Small intestine (tissue), 7 donors: ENCODE data around the gene ANKRD40. TPM values are rescaled to one million over a fixed set of nuclear protein-coding genes. Genes with fewer than 3 reads are reported as not detected.

ENCODE experiments used
- DNase-seq, 2 donors: peaks; one replicate each; pipeline versions ENCODE4 v3.0.0 to v3.0.0-alpha.2; 2013
- FAIRE-seq: peaks from 2 replicates; lab custom pipeline; 2012; peaks lifted over from hg19 to GRCh38; lab: Jason Lieb, UNC
- H3K27ac ChIP-seq, 3 donors: one replicate each; pipeline ENCODE4 v1.5.1; 2013; ENCODE audit warnings: low read length in 2 of 3, mild to moderate bottlenecking in 2 of 3, control low read depth in 1 of 3, inconsistent platforms in 1 of 3, low read depth in 1 of 3, moderate library complexity in 1 of 3
- H3K27me3 ChIP-seq, 3 donors: one replicate each; pipeline ENCODE4 v1.6.1; 2013; ENCODE audit warnings: low read length in 3 of 3, inconsistent platforms in 1 of 3; ENCODE audit not compliant: control insufficient read depth in 3 of 3, insufficient read depth in 3 of 3
- H3K36me3 ChIP-seq, 3 donors: one replicate each; pipeline ENCODE4 v1.6.1; 2013; ENCODE audit warnings: low read length in 3 of 3, inconsistent platforms in 1 of 3, low read depth in 1 of 3, mild to moderate bottlenecking in 1 of 3, moderate library complexity in 1 of 3; ENCODE audit not compliant: control insufficient read depth in 3 of 3, insufficient read depth in 2 of 3
- H3K4me1 ChIP-seq, 3 donors: one replicate each; pipeline ENCODE4 v1.6.1; 2013; ENCODE audit warnings: low read length in 2 of 3, inconsistent platforms in 1 of 3, low read depth in 1 of 3, mild to moderate bottlenecking in 1 of 3, moderate library complexity in 1 of 3; ENCODE audit not compliant: control insufficient read depth in 3 of 3, insufficient read depth in 2 of 3
- H3K4me3 ChIP-seq, 3 donors: one replicate each; pipeline ENCODE4 v1.5.1; 2013; ENCODE audit warnings: low read length in 3 of 3, control low read depth in 1 of 3, inconsistent platforms in 1 of 3, low read depth in 1 of 3, mild to moderate bottlenecking in 1 of 3, moderate library complexity in 1 of 3
- H3K9me3 ChIP-seq, 2 donors: one replicate each; pipeline ENCODE4 v1.6.1; 2013; ENCODE audit warnings: low read depth in 1 of 2, low read length in 1 of 2; ENCODE audit not compliant: control insufficient read depth in 2 of 2, insufficient read depth in 1 of 2
- WGBS, 3 donors: extraction: QIAGEN DNeasy Blood & Tissue Kit; methylation state at CpG; one replicate each; pipeline ENCODE4 v1.1.7; 2013; 5-methylcytosine and 5-hydroxymethylcytosine counted together
- polyA plus RNA-seq, 4 donors: library from polyadenylated mRNA; stranded (reverse) in 3 of 4; unstranded in 1 of 4; fragments of 200-250 nt in 3 of 4; fragments of 120-200 nt in 1 of 4; gene quantifications; one replicate each; pipeline versions ENCODE4 v1.2.1 to v1.2.3, GENCODE V29; 2013
- donor health status: healthy with polysubstance abuse.
- donor health status: control.
- donor health status: control.
- donor health status: Bipolar disorder and iron deficiency.
- donor health status: healthy.

The ANKRD40 gene
- polyA plus RNA-seq, 4 donors: 5.7 to 23.8 (median 9.6) TPM

DNA sequence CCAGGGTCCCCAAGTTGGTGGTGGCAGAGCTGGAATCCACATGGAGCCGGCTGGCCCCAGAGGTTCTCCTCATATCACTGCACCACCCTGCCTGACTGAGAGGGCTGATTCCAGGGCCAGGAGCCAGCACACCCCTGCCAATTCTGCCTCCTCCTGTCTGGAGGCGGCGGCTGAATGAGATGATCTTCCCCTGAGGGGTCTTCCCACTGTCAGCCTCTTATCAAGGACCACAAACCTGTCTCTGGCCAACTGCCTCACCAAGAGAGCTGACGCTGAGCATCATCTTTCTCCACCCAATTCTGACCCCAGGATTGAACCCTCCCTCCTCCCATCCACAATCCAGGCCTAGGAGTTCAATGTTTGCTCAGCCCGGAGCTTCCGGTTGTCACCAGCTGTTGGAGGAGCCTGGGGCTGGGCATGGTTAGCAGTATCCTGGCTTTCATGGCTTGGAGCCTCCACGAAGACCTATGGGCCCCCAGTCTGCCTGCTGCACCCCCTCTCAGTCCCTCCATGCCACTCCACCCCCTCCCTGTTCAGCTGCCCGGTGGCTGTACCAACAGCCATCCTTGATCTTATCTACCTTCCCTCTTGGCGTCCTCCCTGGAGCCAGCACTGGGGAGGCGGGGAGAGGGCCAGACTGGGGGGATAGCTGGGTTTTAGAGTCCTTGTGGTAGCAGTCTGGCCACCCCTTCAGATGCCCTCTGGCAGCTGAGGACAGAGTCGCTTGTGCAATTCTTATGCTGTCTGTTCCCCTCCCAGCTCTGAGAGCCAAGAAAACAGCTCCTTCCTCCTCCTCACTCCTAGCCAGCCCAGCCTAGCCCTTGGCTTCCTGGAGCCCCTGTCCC lies 47.5 kb downstream of the ANKRD40 start:
- Histone ChIP-seq H3K27ac (peak overlapping the region in 2 of 3 donors; percentile 71 to 78), H3K27me3 (no peaks in the 10 kb centered on the region), H3K4me1 (peaks cover 12 to 53% (median 23%) of the 10 kb centered on the region in 3 donors), H3K4me3 (no peak overlapping the region), H3K9me3 (no peaks in the 10 kb centered on the region), H3K36me3 (peaks cover 0 to 71% (median 0%) of the 10 kb centered on the region in 3 donors)
- DNase-seq (peak; percentile 52 to 72), FAIRE-seq (no peak)
- WGBS, 3 donors: 33 to 47% (median 33%) methylated on average over 11 of the region's 11 CpGs

- H3K4me1 ChIP-seq: peaks cover 12 to 52% (median 23%) of the 10 kb centered on the region in 3 donors
- H3K9me3 ChIP-seq: no peaks in the 10 kb centered on the region
- H3K27me3 ChIP-seq: no peaks in the 10 kb centered on the region
- H3K36me3 ChIP-seq: peaks cover 0 to 67% (median 0%) of the 10 kb centered on the region in 3 donors
- FAIRE-seq (no peak), DNase-seq (no peak)
- 79 to 84% (median 83%) methylated on average over 10 of the region's 10 CpGs for WGBS, 3 donors
- no peak overlapping the region for H3K4me3 ChIP-seq
- H3K27ac ChIP-seq: no peak overlapping the region
These were observed 48.5 kb downstream of the ANKRD40 start for GRCh38 chr17:50659179-50659578.

DNA sequence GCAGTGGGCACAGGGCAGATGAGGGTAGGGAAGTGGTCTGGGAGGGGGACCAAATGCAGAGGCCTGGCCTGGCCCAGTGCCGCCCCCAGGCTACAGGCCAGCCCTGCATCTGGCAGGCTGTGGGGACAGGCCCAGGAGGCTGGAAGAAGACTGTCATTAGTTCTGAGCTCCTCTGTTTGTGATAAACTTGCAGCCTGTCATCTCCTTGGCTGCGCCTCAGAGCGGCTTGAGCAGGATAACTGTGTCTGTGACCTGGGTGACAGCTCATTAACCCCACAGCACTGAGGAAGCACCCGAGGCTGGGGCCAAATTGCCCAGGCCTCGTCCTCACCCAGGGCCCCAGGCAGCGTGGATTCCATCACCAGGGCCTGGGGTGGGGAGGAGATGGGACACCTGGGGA lies 49.1 kb downstream of the ANKRD40 start:
- H3K9me3 ChIP-seq: no peaks in the 10 kb centered on the region
- H3K36me3 ChIP-seq: peaks cover 0 to 62% (median 0%) of the 10 kb centered on the region in 3 donors
- no peak for FAIRE-seq
- H3K27ac ChIP-seq: no peak overlapping the region
- DNase-seq: no peak
- WGBS, 3 donors: 71 to 87% (median 82%) methylated on average over 6 of the region's 6 CpGs
- H3K4me1 ChIP-seq: peaks cover 12 to 46% (median 23%) of the 10 kb centered on the region in 3 donors
- H3K27me3 ChIP-seq: no peaks in the 10 kb centered on the region
- H3K4me3 ChIP-seq: no peak overlapping the region

DNA sequence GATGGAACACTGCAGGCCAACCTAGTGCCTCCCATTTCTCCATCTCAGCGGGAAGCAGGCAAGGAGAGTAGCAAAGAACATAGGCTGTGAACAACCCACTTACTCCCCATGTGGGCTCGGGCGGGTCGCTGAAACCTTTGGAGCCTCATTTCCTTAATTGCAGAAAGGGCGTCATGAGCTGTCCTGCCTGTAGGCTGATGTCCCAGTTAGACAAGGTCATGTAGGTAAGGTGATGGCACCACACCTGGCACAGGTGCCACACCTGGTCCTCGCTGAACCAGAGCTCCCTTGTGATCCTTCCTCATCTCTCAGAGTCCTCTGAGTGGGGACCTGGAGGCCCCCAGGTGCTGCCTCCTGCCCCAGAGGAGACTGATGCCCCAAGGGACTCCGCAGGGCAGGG lies 50.1 kb downstream of the ANKRD40 start:
- 29 to 64% (median 47%) methylated on average over 7 of the region's 7 CpGs for WGBS, 3 donors
- DNase-seq: peak in 1 of 2 donors; percentile 91
- Histone ChIP-seq H3K9me3 (peaks cover 0 to 6% of the 10 kb centered on the region in 2 donors), H3K36me3 (peaks cover 0 to 54% (median 1%) of the 10 kb centered on the region in 3 donors), H3K4me1 (peaks cover 12 to 41% (median 21%) of the 10 kb centered on the region in 3 donors), H3K4me3 (no peak overlapping the region), H3K27ac (peak overlapping the region in 2 of 3 donors; percentile 15 to 74), H3K27me3 (no peaks in the 10 kb centered on the region)
- FAIRE-seq: no peak

DNA sequence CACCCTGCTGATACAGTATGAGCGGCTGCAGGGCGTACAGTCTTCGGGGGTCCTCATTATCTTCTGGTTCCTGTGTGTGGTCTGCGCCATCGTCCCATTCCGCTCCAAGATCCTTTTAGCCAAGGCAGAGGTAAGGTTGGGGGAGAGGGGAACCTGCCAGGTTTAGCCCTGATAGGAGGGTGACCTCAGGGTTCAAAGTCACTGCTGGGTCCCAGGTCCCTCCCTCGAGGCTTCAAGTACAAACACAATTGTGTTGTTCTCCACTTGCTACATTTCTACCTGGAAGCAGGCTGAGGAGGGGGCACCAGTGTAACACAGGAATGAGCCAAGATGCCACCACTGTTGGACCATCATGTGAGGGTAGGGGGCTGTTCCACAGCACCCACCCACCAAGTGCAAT lies 50.7 kb downstream of the ANKRD40 start:
- Histone ChIP-seq H3K27me3 (no peaks in the 10 kb centered on the region), H3K4me3 (no peak overlapping the region), H3K27ac (peak overlapping the region in 2 of 3 donors; percentile 15 to 74), H3K36me3 (peaks cover 0 to 52% (median 2%) of the 10 kb centered on the region in 3 donors), H3K9me3 (peaks cover 0 to 10% of the 10 kb centered on the region in 2 donors), H3K4me1 (peaks cover 12 to 39% (median 17%) of the 10 kb centered on the region in 3 donors)
- DNase-seq: peak in 1 of 2 donors; percentile 70
- no peak for FAIRE-seq
- WGBS, 3 donors: 74 to 86% (median 82%) methylated on average over 7 of the region's 7 CpGs

DNA sequence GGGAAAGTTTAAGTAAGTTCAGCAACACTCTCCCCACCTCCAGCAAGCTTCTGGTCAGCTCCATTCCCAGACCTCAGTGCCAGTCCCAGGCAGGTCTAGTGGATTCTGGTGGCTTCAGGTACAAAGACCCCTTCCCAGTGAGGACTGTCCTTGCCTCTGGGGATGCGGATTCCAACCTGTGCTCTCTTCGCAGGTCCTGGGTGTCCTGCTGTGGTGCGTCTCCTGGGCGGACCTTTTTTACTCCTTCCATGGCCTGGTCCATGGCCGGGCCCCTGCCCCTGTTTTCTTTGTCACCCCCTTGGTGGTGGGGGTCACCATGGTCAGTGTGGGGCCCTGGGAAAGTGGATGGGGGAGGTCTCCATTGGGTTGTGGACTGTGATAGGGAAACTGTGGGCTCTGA lies 51.2 kb downstream of the ANKRD40 start:
- Histone ChIP-seq H3K27me3 (no peaks in the 10 kb centered on the region), H3K4me1 (peaks cover 12 to 34% (median 16%) of the 10 kb centered on the region in 3 donors), H3K27ac (peak overlapping the region in 1 of 3 donors; percentile 74), H3K9me3 (peaks cover 0 to 10% of the 10 kb centered on the region in 2 donors), H3K36me3 (peaks cover 0 to 50% (median 2%) of the 10 kb centered on the region in 3 donors), H3K4me3 (no peak overlapping the region)
- DNase-seq (no peak), FAIRE-seq (no peak)
- WGBS, 3 donors: 92 to 96% (median 95%) methylated on average over 5 of the region's 5 CpGs

DNA sequence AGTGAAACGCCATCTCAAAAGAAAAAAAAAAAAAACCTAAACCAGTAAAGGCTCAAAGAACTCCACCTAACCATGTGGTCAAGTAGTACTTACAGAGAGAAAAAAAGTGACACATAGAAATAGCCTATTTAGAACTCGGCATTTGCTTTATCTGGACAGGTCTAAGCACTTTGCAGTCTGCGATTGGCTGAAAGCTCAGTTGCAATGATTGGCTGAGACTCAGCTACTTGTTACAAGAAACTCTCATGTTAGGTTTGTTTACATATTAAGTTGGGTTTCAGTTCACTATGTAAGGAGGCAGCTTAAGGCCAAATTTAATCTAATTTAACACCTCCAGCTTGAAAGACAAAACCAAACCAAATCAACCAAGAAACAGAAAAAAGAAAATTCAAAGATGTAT lies 54.0 kb downstream of the ANKRD40 start:
- Histone ChIP-seq H3K4me1 (peaks cover 0 to 15% (median 9%) of the 10 kb centered on the region in 3 donors), H3K27ac (no peak overlapping the region), H3K9me3 (peaks cover 0 to 10% of the 10 kb centered on the region in 2 donors), H3K4me3 (no peak overlapping the region), H3K27me3 (no peaks in the 10 kb centered on the region), H3K36me3 (peaks cover 0 to 24% (median 2%) of the 10 kb centered on the region in 3 donors)
- FAIRE-seq: no peak
- 79 to 91% (median 85%) methylated on average over 3 of the region's 3 CpGs for WGBS, 3 donors
- DNase-seq: no peak

DNA sequence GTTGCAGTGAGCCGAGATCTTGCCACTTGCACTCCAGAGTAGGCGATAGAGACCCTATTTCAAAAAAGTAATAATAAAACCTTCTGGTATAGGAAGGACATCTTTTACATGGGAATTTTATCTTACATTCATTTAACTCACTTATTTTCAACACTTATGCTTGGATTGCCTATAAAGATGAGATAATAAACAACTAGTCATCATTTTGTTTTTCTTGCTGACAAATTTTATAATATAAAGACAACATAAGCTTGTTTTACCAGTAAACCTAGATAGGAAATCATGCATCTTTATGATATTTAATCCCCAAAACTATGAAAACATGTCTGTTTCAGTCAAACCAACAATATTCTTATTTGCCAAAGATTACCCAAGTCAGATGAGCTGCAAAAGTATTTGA lies 56.1 kb downstream of the ANKRD40 start:
- H3K9me3 ChIP-seq: peaks cover 0 to 10% of the 10 kb centered on the region in 2 donors
- no peak for DNase-seq
- no peak for FAIRE-seq
- H3K4me3 ChIP-seq: no peak overlapping the region
- WGBS, 3 donors: 91 to 100% (median 94%) methylated on average over 2 of the region's 2 CpGs
- no peaks in the 10 kb centered on the region for H3K27me3 ChIP-seq
- H3K27ac ChIP-seq: no peak overlapping the region
- H3K4me1 ChIP-seq: peaks cover 0 to 2% (median 0%) of the 10 kb centered on the region in 3 donors
- H3K36me3 ChIP-seq: peaks cover 0 to 8% (median 2%) of the 10 kb centered on the region in 3 donors
